SH-SY5Y (cell line): ENCODE results near the gene FAM200C.

ENCODE experiments used
- GATA2 ChIP-seq: IDR thresholded peaks from 2 replicates; pipeline ENCODE4 v1.6.1; 2011; ENCODE audit warnings: mild to moderate bottlenecking, low read depth, low read length
- GATA3 ChIP-seq: IDR thresholded peaks from 2 replicates; pipeline ENCODE4 v1.6.1; 2011; ENCODE audit warnings: low read depth, mild to moderate bottlenecking, low read length, moderate library complexity

- TF ChIP-seq GATA2 = no peak
- no peak for TF ChIP-seq GATA3
Measured at GRCh38 chr5:160384681-160385080, 15.2 kb downstream of the FAM200C start.
